K562 (cell line): ENCODE measurements around the gene GAGE2A. TPM values are rescaled to one million over a fixed set of nuclear protein-coding genes. Genes with fewer than 3 reads are reported as not detected.

ENCODE experiments used
- ARHGAP35 ChIP-seq: fragments of 450-650 bp; IDR thresholded peaks from 2 replicates; pipeline ENCODE4 v1.6.1; 2018; ENCODE audit not compliant: partially characterized antibody
- CTCF ChIP-seq, 3 experiments: IDR thresholded peaks in 2 of 3; conservative IDR thresholded peaks in 1 of 3; 2 replicates each; pipeline ENCODE4 v1.5.1; 2011 to 2012; ENCODE audit warnings: low read length in 3 of 3, mild to moderate bottlenecking in 3 of 3, control low read depth in 2 of 3, improper control_type of control experiment in 1 of 3, inconsistent platforms in 1 of 3, low read depth in 1 of 3, mixed read lengths in 1 of 3, moderate library complexity in 1 of 3; ENCODE audit not compliant: insufficient read depth in 2 of 3
- NRF1 ChIP-seq, 2 experiments: fragments of 450-650 bp; IDR thresholded peaks in 1 of 2; conservative IDR thresholded peaks in 1 of 2; 2 replicates each; pipeline ENCODE4 v1.6.1; 2014; ENCODE audit warnings: mild to moderate bottlenecking in 2 of 2
- OTX1 ChIP-seq: fragments of 450-650 bp; formaldehyde crosslinking; IDR thresholded peaks from 2 replicates; pipeline ENCODE4 v1.4.0; 2022; ENCODE audit warnings: mild to moderate bottlenecking
- PML ChIP-seq: IDR thresholded peaks from 2 replicates; pipeline ENCODE4 v1.6.1; 2012; ENCODE audit warnings: low read length, inconsistent platforms
- RAD51 ChIP-seq: fragments of 450-650 bp; IDR thresholded peaks from 2 replicates; pipeline ENCODE4 v1.7.1; 2016; ENCODE audit warnings: low read depth, mild to moderate bottlenecking, borderline replicate concordance
- VEZF1 ChIP-seq: fragments of 200-800 bp; sonication (Bioruptor generic); IDR thresholded peaks from 2 replicates; pipeline ENCODE4 v1.6.1; 2017; ENCODE audit warnings: missing genetic modification characterization, missing compliant biosample characterization
- ZNF140 ChIP-seq: fragments of 250-450 bp; sonication (Bioruptor Pico); IDR thresholded peaks from 2 replicates; pipeline ENCODE4 v1.8.0; 2021; ENCODE audit warnings: moderate library complexity, mild to moderate bottlenecking, inconsistent platforms
- polyA plus RNA-seq, 8 experiments: library from polyadenylated mRNA; depleted of rRNA in 4 of 8; stranded (reverse) in 5 of 8; unstranded in 3 of 8; fragments of >200 nt; fragmentation: Nextera tagmentation in 2 of 8; fragmentation: Illumina TruSeq in 1 of 8; extraction: Ambion mirVana in 2 of 8; extraction: Trizol in 1 of 8; gene quantifications; 2 replicates each; pipeline versions ENCODE4 v1.2.1 to v1.2.3, GENCODE V29; 2011 to 2014; ENCODE audit warnings: inconsistent platforms in 1 of 8, missing spikeins in 1 of 8
- total RNA-seq, 7 experiments: library from RNA; depleted of rRNA in 6 of 7; stranded (reverse); fragments of >200 nt in 6 of 7; fragmentation: Illumina TruSeq in 2 of 7; extraction: Trizol in 2 of 7; gene quantifications; 2 replicates each; pipeline versions ENCODE4 v1.2.1 to v1.2.3, GENCODE V29; 2011 to 2021; ENCODE audit warnings: low replicate concordance in 1 of 7
- TF ChIP-seq, protein P1 (sequence below), 2 experiments: fragments of 450-650 bp; formaldehyde crosslinking in 1 of 2; IDR thresholded peaks; 2 replicates each; pipeline versions ENCODE4 v1.4.0 to v1.6.1; 2014 to 2020; ENCODE audit warnings: mild to moderate bottlenecking in 2 of 2, borderline replicate concordance in 1 of 2, low read depth in 1 of 2
- TF ChIP-seq, protein P2 (sequence below): fragments of 450-650 bp; IDR thresholded peaks from 2 replicates; pipeline ENCODE4 v1.6.1; 2018; ENCODE audit not compliant: partially characterized antibody

Gene GAGE2A
- total and polyA plus RNA-seq, 9 of the 15 experiments (the other 6 are each of a cell fraction or from before 2014, with no cell fraction given), result 2.7 to 583 (median 84.6) TPM

DNA sequence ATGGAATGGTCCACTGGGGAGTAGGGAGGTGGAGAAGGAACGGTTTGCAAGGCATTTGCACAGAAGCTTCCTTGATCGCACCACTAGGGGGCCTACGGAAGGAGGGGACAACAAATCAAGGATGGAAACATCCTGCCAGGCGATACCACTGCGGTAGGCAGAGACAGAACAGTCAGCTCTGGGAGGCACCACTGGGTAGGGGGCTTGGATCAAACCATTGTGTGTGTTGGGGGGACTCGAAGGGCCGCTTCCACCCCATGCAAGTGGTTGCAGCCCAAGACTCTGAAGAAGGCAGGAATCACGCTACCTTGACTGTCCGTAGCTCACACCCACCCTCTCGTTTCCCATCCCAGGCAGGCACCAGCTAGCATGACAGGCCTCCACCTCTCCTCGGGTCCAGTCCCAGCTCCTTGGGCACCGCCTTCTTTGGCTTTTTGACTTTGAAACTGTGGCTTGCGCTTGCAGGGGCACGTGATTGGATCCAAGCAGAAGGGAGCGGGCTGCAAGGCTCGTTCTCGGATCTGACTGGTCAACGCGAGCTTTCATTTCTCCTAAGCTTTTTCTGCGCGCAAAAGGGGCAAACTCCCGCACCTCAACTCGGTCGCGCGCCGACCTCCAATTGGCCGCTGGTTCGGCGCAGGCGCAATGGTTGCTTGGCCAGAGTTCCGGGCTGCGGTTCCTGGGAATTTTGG, 37.9 kb downstream of the GAGE2A start (continued):
- 0 out of 2 replicates have a peak, but pooled peaks have one; percentile 14 for TF ChIP-seq VEZF1 (CRISPR knock-in tag)
- no peak for TF ChIP-seq PML
- TF ChIP-seq, protein P1, sequence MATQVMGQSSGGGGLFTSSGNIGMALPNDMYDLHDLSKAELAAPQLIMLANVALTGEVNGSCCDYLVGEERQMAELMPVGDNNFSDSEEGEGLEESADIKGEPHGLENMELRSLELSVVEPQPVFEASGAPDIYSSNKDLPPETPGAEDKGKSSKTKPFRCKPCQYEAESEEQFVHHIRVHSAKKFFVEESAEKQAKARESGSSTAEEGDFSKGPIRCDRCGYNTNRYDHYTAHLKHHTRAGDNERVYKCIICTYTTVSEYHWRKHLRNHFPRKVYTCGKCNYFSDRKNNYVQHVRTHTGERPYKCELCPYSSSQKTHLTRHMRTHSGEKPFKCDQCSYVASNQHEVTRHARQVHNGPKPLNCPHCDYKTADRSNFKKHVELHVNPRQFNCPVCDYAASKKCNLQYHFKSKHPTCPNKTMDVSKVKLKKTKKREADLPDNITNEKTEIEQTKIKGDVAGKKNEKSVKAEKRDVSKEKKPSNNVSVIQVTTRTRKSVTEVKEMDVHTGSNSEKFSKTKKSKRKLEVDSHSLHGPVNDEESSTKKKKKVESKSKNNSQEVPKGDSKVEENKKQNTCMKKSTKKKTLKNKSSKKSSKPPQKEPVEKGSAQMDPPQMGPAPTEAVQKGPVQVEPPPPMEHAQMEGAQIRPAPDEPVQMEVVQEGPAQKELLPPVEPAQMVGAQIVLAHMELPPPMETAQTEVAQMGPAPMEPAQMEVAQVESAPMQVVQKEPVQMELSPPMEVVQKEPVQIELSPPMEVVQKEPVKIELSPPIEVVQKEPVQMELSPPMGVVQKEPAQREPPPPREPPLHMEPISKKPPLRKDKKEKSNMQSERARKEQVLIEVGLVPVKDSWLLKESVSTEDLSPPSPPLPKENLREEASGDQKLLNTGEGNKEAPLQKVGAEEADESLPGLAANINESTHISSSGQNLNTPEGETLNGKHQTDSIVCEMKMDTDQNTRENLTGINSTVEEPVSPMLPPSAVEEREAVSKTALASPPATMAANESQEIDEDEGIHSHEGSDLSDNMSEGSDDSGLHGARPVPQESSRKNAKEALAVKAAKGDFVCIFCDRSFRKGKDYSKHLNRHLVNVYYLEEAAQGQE (IDR thresholded peaks at IDR 0.05; ENCODE audit: borderline replicate concordance), result peak; percentile 27; the same call in 1 of the 2 replicates
- TF ChIP-seq, protein P1 (CRISPR knock-in tag; IDR thresholded peaks at IDR 0.05; ENCODE audit: low read depth), result no peak
- TF ChIP-seq OTX1 (CRISPR knock-in tag), result no peak
- TF ChIP-seq, protein P2, sequence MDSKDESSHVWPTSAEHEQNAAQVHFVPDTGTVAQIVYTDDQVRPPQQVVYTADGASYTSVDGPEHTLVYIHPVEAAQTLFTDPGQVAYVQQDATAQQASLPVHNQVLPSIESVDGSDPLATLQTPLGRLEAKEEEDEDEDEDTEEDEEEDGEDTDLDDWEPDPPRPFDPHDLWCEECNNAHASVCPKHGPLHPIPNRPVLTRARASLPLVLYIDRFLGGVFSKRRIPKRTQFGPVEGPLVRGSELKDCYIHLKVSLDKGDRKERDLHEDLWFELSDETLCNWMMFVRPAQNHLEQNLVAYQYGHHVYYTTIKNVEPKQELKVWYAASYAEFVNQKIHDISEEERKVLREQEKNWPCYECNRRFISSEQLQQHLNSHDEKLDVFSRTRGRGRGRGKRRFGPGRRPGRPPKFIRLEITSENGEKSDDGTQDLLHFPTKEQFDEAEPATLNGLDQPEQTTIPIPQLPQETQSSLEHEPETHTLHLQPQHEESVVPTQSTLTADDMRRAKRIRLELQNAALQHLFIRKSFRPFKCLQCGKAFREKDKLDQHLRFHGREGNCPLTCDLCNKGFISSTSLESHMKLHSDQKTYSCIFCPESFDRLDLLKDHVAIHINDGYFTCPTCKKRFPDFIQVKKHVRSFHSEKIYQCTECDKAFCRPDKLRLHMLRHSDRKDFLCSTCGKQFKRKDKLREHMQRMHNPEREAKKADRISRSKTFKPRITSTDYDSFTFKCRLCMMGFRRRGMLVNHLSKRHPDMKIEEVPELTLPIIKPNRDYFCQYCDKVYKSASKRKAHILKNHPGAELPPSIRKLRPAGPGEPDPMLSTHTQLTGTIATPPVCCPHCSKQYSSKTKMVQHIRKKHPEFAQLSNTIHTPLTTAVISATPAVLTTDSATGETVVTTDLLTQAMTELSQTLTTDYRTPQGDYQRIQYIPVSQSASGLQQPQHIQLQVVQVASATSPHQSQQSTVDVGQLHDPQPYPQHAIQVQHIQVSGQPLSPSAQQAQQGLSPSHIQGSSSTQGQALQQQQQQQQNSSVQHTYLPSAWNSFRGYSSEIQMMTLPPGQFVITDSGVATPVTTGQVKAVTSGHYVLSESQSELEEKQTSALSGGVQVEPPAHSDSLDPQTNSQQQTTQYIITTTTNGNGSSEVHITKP, result peak; percentile 97
- peak; percentile 28; the same call in 1 of the 2 replicates for TF ChIP-seq RAD51
- TF ChIP-seq ZNF140, result no peak
- TF ChIP-seq NRF1 (conservative IDR thresholded peaks at IDR 0.05 in 1 of 2, IDR thresholded peaks at IDR 0.05 in 1 of 2), result peak; percentile 53 to 56
- peak; percentile 61 to 72 (median 63) for TF ChIP-seq CTCF (IDR thresholded peaks at IDR 0.05 in 2 of 3, conservative IDR thresholded peaks at IDR 0.05 in 1 of 3; ENCODE audit: insufficient read depth in 2 of 3, low read depth in 1 of 3, low read length in 3 of 3)
- TF ChIP-seq ARHGAP35, result no peak
